NB4 (cell line): ENCODE data around the gene WDR62.

ENCODE experiments used
- DNase-seq: peaks from one replicate; pipeline ENCODE4 v3.0.0; 2010; ENCODE audit warnings: low read depth
- H3K4me3 ChIP-seq: one replicate; pipeline ENCODE4 v1.5.1; 2011; ENCODE audit warnings: mild to moderate bottlenecking, low read depth, low read length, moderate library complexity
- CTCF ChIP-seq: IDR thresholded peaks from one replicate; pipeline ENCODE4 v1.5.1; 2012; ENCODE audit warnings: low read depth, low read length
- MAX ChIP-seq: IDR thresholded peaks from 2 replicates; pipeline ENCODE4 v1.6.1; 2011; ENCODE audit warnings: low read depth, low read length
- MYC ChIP-seq: IDR thresholded peaks from 2 replicates; pipeline ENCODE4 v1.6.1; 2011; ENCODE audit warnings: low read depth, low read length
- POLR2A ChIP-seq: IDR thresholded peaks from 2 replicates; pipeline ENCODE4 v1.6.1; 2011; ENCODE audit warnings: mild to moderate bottlenecking; ENCODE audit not compliant: insufficient read length; ENCODE audit errors: extremely low read depth

Gene WDR62

GRCh38 chr19:36010402-36010801 is 44.3 kb upstream of the WDR62 start:
- TF ChIP-seq CTCF (no peak), MYC (no peak), MAX (no peak), POLR2A (no peak)
- H3K4me3 ChIP-seq: no peak overlapping the region
- no peak for DNase-seq

GRCh38 chr19:36013280-36014011 is 41.3 kb upstream of the WDR62 start:
- TF ChIP-seq CTCF: no peak
- no peak for TF ChIP-seq POLR2A
- TF ChIP-seq MAX: no peak
- H3K4me3 ChIP-seq: peak overlapping the region; percentile 76

GRCh38 chr19:36014012-36014924 is 40.4 kb upstream of the WDR62 start, which contains the start of gene ALKBH6:
Gene ALKBH6, minus strand, starts transcription at chr19:36014213. Its CDS starts 816 bp downstream, at chr19:36013397.
- 0 out of 2 replicates have a peak, but pooled peaks have one; percentile 53 for TF ChIP-seq MYC
- TF ChIP-seq POLR2A: no peak
- no peak for TF ChIP-seq CTCF
- 0 out of 2 replicates have a peak, but pooled peaks have one; percentile 36 for TF ChIP-seq MAX
- H3K4me3 ChIP-seq: peak within 1 kb of the TSS; percentile 76
- peak; percentile 97 for DNase-seq

More at GRCh38 chr19:36013280-36014011, 41.3 kb upstream of the WDR62 start:
- no peak for DNase-seq

GRCh38 chr19:36019061-36019670 is 35.5 kb upstream of the WDR62 start:
- no peak overlapping the region for H3K4me3 ChIP-seq
- TF ChIP-seq MAX (no peak), MYC (no peak), POLR2A (no peak), CTCF (no peak)
- DNase-seq: no peak

- H3K4me3 ChIP-seq: no peak overlapping the region
- TF ChIP-seq MAX (no peak), MYC (no peak), POLR2A (no peak), CTCF (no peak)
- no peak for DNase-seq
These were observed 31.3 kb upstream of the WDR62 start for GRCh38 chr19:36023432-36023831.
